Ovary (tissue), 9 donors: ENCODE results near the gene PRPSAP1. TPM values are rescaled to one million over a fixed set of nuclear protein-coding genes. Genes with fewer than 3 reads are reported as not detected.
A peak's percentile ranks its signal among the peaks of the same experiment; 100 is the strongest.
"Not testable (repeated sequence)": the region's sequence is repeated elsewhere in the genome, so short reads cannot be mapped to it uniquely, and the experiment has no call there.

Source experiments
- DNase-seq, 5 donors: peaks; one replicate each; pipeline ENCODE4 v3.0.0-alpha.2; 2019 to 2020
- H3K27ac ChIP-seq, 2 donors: fragments of 200-600 bp; one replicate each; pipeline versions ENCODE4 v1.5.1 to v1.8.0; 2019 to 2022
- H3K27me3 ChIP-seq: fragments of 200-600 bp; one replicate; pipeline ENCODE4 v1.8.0; 2022
- H3K36me3 ChIP-seq: fragments of 200-600 bp; sonication (generic); one replicate; pipeline ENCODE4 v1.5.1; 2019
- H3K4me1 ChIP-seq: one replicate; pipeline ENCODE4 v1.8.1; 2013; ENCODE audit warnings: mild to moderate bottlenecking, moderate library complexity; ENCODE audit not compliant: insufficient read depth
- H3K4me3 ChIP-seq: fragments of 200-600 bp; sonication (generic); one replicate; pipeline ENCODE4 v1.5.1; 2017
- H3K9me3 ChIP-seq, 2 donors: fragments of 200-600 bp in 1 of 2; sonication (generic) in 1 of 2; one replicate each; pipeline versions ENCODE4 v1.5.1 to v1.8.1; 2013 to 2019; ENCODE audit warnings: mild to moderate bottlenecking in 1 of 2, moderate library complexity in 1 of 2
- CTCF ChIP-seq, 3 donors: fragments of 450-650 bp in 2 of 3; fragments of 200-600 bp in 1 of 3; IDR thresholded peaks; one replicate each; pipeline versions ENCODE4 v1.5.1 to v1.8.0; 2016 to 2022; ENCODE audit warnings: antibody characterized with exemption in 3 of 3, mild to moderate bottlenecking in 1 of 3
- EP300 ChIP-seq: sonication (generic); formaldehyde crosslinking; IDR thresholded peaks from one replicate; pipeline ENCODE4 v1.6.1; 2017; ENCODE audit warnings: antibody characterized with exemption
- POLR2A ChIP-seq: fragments of 450-650 bp; IDR thresholded peaks from one replicate; pipeline ENCODE4 v1.6.1; 2017; ENCODE audit warnings: antibody characterized with exemption, mild to moderate bottlenecking, moderate library complexity
- WGBS, 3 donors: extraction: QIAGEN DNeasy Blood & Tissue Kit in 1 of 3; methylation state at CpG; one replicate each; pipeline versions ENCODE4 v1.1.5 to v1.1.7; 2013 to 2017; 5-methylcytosine and 5-hydroxymethylcytosine counted together
- intact Hi-C, 4 donors: fragments of 100-400 bp; cut with DNase I; formaldehyde crosslinking; loops; one replicate each; pipeline versions ENCODE4 v1.11.0 to v1.15.1; 2022 to 2023
- polyA plus RNA-seq, 2 donors: library from polyadenylated mRNA; stranded (reverse); fragments of 200-250 nt in 1 of 2; fragments of 350-450 nt in 1 of 2; fragmentation: Illumina TruSeq in 1 of 2; extraction: RNeasy Lipid Tissue Mini Kit (QIAGEN cat#74804) in 1 of 2; gene quantifications; one replicate each; pipeline ENCODE4 v1.2.3, GENCODE V29; 2013 to 2014
- total RNA-seq, 7 donors: library from RNA; depleted of rRNA in 2 of 7; stranded (reverse); fragments of >200 nt in 2 of 7; fragmentation: NEBNext Ultra II Directional in 3 of 7; extraction: Animal tissue kit (Norgen Biotek cat#: 25700) in 3 of 7; gene quantifications; one replicate each; pipeline versions ENCODE4 v1.1.0 to v1.2.4, GENCODE V29; 2016 to 2023
- donor health status: DM: no; HTN: no; CAD: no; lungs with moderate emphysema.
- donor health status: DM: no; HTN: no; CAD: no.
- donor health status: Bipolar disorder and iron deficiency.
- donor health status: DM: yes; HTN: yes; CAD: no.
- donor health status: DM: no; HTN: no; CAD: no.
- donor health status: DM: yes; HTN: yes; CAD: no.

Gene PRPSAP1
- total and polyA plus RNA-seq, 9 donors = 26.1 to 57.9 (median 44.5) TPM

GRCh38 chr17:76307299-76307965, 46.3 kb downstream of the PRPSAP1 start:
- Histone ChIP-seq H3K27ac (no peak overlapping the region), H3K9me3 (no peaks in the 10 kb centered on the region), H3K27me3 (no peaks in the 10 kb centered on the region), H3K4me3 (no peak overlapping the region), H3K4me1 (no peaks in the 10 kb centered on the region), H3K36me3 (no peaks in the 10 kb centered on the region)
- intact Hi-C loops = loop anchor here in 3 of 4 donors (2.0 to 10.0 kb wide), 3 partner anchors 85 to 197 kb away; partner anchors contain the start of gene RHBDF2 (in 1 of the 3)
- TF ChIP-seq EP300 (no peak), CTCF (IDR thresholded peaks at IDR 0.05) (no peak), POLR2A (no peak)
- DNase-seq = peak in 1 of 5 donors; percentile 34
- WGBS, 3 donors = 93 to 96% (median 95%) methylated on average over 58 of the region's 58 CpGs

GRCh38 chr17:76305135-76305454, 48.6 kb downstream of the PRPSAP1 start:
- H3K36me3 ChIP-seq, DNase-seq, H3K4me3 ChIP-seq, H3K27me3 ChIP-seq, H3K27ac ChIP-seq, H3K4me1 ChIP-seq, H3K9me3 ChIP-seq: not testable (repeated sequence)
- intact Hi-C loops = loop anchor here in 3 of 4 donors (2.0 to 10.0 kb wide), 3 partner anchors 92 to 200 kb away; partner anchors contain the start of gene RHBDF2 (in 1 of the 3)
- WGBS, 3 donors = 86 to 94% (median 90%) methylated on average over 3 of the region's 3 CpGs

- DNase-seq = no peak
- 81 to 86% (median 84%) methylated on average over 17 of the region's 17 CpGs for WGBS, 3 donors
- Histone ChIP-seq H3K36me3 (no peaks in the 10 kb centered on the region), H3K4me3 (no peak overlapping the region), H3K9me3 (no peaks in the 10 kb centered on the region), H3K27me3 (no peaks in the 10 kb centered on the region), H3K27ac (no peak overlapping the region), H3K4me1 (no peaks in the 10 kb centered on the region)
- intact Hi-C loops = loop anchor here in 3 of 4 donors (2.0 to 10.0 kb wide), 3 partner anchors 92 to 200 kb away; partner anchors contain the start of gene RHBDF2 (in 1 of the 3)
- TF ChIP-seq EP300 = no peak
- TF ChIP-seq POLR2A = no peak
Observed at GRCh38 chr17:76304226-76305134, 49.2 kb downstream of the PRPSAP1 start.

- no peak overlapping the region for H3K27ac ChIP-seq
- H3K4me1 ChIP-seq = no peaks in the 10 kb centered on the region
- intact Hi-C loops = loop anchor here in 1 of 4 donors (5.0 kb wide), 1 partner anchor 175 kb away; no protein-coding TSS in a partner anchor
- H3K4me3 ChIP-seq = no peak overlapping the region
- no peaks in the 10 kb centered on the region for H3K27me3 ChIP-seq
- no peaks in the 10 kb centered on the region for H3K36me3 ChIP-seq
- no peak for DNase-seq
- 84 to 98% (median 91%) methylated on average over 3 of the region's 3 CpGs for WGBS, 3 donors
- H3K9me3 ChIP-seq = no peaks in the 10 kb centered on the region
- TF ChIP-seq EP300 (no peak), CTCF (IDR thresholded peaks at IDR 0.05) (no peak), POLR2A (no peak)
Observed at GRCh38 chr17:76297436-76297835, 56.3 kb downstream of the PRPSAP1 start.

- WGBS, 3 donors = 92 to 96% (median 94%) methylated on average over 5 of the region's 5 CpGs
- no peak for TF ChIP-seq POLR2A
- H3K27me3 ChIP-seq = no peaks in the 10 kb centered on the region
Observed at GRCh38 chr17:76296889-76297288, 56.8 kb downstream of the PRPSAP1 start.

More at GRCh38 chr17:76296889-76297288, 56.8 kb downstream of the PRPSAP1 start:
- no peak for DNase-seq
- intact Hi-C loops = loop anchor here in 1 of 4 donors (5.0 kb wide), 1 partner anchor 175 kb away; no protein-coding TSS in a partner anchor
- Histone ChIP-seq H3K9me3 (no peaks in the 10 kb centered on the region), H3K36me3 (no peaks in the 10 kb centered on the region), H3K4me3 (no peak overlapping the region), H3K27ac (no peak overlapping the region), H3K4me1 (no peaks in the 10 kb centered on the region)
